Measurements from ENCODE around the gene SNAP25.

The SNAP25 gene

DNA sequence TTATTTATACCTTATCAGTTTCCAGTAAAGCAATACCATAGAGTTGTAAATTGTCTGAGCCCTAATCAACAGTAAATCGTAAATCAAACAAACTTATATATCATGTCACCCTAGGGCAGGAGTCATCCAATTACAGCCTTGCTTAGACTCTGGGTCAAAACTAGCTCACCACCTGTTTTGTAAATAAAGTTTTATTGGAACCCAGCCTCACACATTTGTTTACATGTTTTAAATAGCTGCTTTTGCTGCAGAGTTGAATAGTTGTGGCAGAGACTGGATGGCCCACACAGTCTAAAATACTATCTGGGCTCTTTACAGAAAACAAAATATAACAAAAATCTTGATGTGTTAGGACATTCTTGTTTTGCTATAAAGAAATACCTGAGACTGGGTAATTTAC lies 121.0 kb downstream of the SNAP25 start:
- DNase-seq, result no peak

- no peak for DNase-seq
Measured at GRCh38 chr20:10342152-10342551, 123.5 kb downstream of the SNAP25 start.

- no peak for DNase-seq
Measured at GRCh38 chr20:10344953-10345352, 126.3 kb downstream of the SNAP25 start.

DNA sequence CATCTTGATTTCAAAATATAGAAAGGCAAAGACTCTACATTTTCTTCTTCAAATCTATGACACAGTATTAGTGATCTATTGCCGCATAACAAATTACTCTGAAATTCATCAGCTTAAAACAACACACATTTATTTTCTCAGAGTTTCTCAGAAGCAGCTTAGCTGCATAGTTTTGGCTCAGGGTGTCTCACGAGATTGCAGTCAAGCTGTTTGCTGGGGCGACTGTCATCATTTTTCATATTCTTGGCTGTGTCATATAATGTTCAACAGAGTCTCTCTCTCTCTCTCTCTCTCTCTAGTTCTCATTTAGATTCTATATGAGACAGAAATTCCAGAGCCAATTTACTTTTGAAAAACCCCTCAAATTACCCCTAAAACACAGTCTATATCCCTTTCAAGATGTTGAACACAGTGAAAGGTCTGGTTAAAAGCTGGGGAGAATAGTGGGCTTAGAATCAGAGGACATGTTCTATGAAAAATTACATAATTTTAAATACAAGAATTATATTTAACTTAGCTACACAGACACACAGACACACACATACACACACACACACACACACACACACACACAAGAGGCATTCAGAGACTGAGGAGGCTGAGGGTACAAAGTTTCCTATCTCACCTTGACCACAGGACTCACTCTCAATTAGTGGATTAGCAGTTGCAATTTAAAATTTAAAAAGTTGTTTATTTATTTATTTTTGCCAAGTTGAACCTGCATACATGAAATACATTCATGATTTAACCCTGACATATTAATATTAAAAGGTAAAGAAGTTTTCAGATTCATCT lies 128.7 kb downstream of the SNAP25 start:
- no peak for DNase-seq

DNA sequence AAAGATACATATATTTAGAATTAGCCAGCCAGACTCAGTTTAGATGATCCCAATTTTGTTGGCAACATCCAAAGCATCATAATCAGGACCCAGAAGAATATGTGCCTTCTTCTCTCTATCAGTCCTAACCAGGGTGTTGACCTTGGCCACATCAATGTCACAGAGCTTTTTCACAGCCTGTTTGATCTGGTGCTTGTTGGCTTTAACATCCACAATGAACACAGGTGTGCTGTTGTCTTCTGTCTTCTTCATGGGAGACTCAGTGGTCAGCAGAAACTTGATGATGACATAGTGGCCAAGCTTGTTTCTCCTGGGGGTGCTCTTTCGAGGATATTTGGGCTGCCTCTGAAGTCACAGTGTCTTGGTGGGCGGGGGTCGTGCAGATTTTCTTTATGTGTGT lies 130.5 kb downstream of the SNAP25 start:
- DNase-seq, result no peak

DNA sequence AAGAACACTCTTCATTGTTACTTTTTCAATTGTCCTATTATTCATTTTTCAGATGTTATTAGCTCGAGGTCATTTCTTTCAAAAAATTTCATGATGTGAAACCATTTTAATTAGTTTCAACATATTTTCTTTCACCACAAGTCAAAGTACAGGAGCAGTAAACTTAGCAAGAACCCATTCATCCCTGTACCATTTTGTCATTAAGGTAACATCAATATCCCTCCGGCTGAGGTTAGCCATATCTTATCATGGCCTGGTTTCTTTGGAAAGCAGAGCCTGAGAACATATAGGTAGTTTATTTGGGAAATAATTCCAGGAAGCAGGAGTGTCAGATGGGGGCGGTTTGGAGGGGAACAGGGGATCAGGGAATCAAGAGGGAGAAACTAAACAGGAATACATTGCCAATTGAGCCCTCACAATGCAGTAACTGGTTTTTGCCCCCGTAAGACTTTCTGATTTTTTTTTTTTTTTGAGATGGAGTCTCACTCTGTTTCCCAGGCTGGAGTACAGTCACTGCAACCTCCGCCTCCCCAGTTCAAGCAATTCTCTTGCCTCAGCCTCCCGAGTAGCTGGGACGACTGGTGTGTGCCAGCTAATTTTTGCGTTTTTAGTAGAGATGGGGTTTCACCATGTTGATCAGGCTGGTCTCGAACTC lies 131.7 kb downstream of the SNAP25 start:
- DNase-seq, result no peak

GRCh38 chr20:10352934-10353824 lies 134.5 kb downstream of the SNAP25 start:
- DNase-seq, result no peak

- DNase-seq, result no peak
Measured at GRCh38 chr20:10356628-10357027, 138.0 kb downstream of the SNAP25 start.
